Liver (tissue), 9 donors: Measurements from ENCODE around the gene CHN2. TPM values are rescaled to one million over a fixed set of nuclear protein-coding genes. Genes with fewer than 3 reads are reported as not detected.

Source experiments
- DNase-seq: peaks from one replicate; pipeline ENCODE4 v3.0.0-alpha.2; 2017; ENCODE audit warnings: low spot score
- H3K27ac ChIP-seq, 2 donors: one replicate each; pipeline ENCODE4 v1.7.0; 2013; ENCODE audit warnings: inconsistent platforms in 2 of 2, low read length in 2 of 2, control low read depth in 1 of 2, low read depth in 1 of 2, mild to moderate bottlenecking in 1 of 2
- H3K27me3 ChIP-seq, 4 donors: one replicate each; pipeline versions ENCODE4 v1.6.1 to v1.7.0; 2013; ENCODE audit warnings: low read length in 3 of 4, inconsistent platforms in 1 of 4, mild to moderate bottlenecking in 1 of 4, moderate library complexity in 1 of 4; ENCODE audit not compliant: control insufficient read depth in 4 of 4, insufficient read depth in 4 of 4
- H3K36me3 ChIP-seq, 4 donors: one replicate each; pipeline versions ENCODE4 v1.6.1 to v1.7.0; 2013; ENCODE audit warnings: low read length in 3 of 4, mild to moderate bottlenecking in 3 of 4, low read depth in 1 of 4, moderate library complexity in 1 of 4; ENCODE audit not compliant: control insufficient read depth in 4 of 4, insufficient read depth in 3 of 4
- H3K4me1 ChIP-seq, 4 donors: one replicate each; pipeline versions ENCODE4 v1.6.1 to v1.7.0; 2013; ENCODE audit warnings: low read length in 3 of 4, mild to moderate bottlenecking in 3 of 4, moderate library complexity in 1 of 4; ENCODE audit not compliant: control insufficient read depth in 4 of 4, insufficient read depth in 4 of 4
- H3K4me3 ChIP-seq, 3 donors: one replicate each; pipeline versions ENCODE4 v1.6.1 to v1.7.0; 2013; ENCODE audit warnings: low read length in 3 of 3, control low read depth in 1 of 3, low read depth in 1 of 3, mild to moderate bottlenecking in 1 of 3
- H3K9ac ChIP-seq, 2 donors: one replicate each; pipeline ENCODE4 v1.7.0; 2013; ENCODE audit warnings: low read length in 2 of 2, mild to moderate bottlenecking in 2 of 2, moderate library complexity in 2 of 2, control low read depth in 1 of 2, low read depth in 1 of 2
- H3K9me3 ChIP-seq, 4 donors: one replicate each; pipeline versions ENCODE4 v1.6.1 to v1.7.0; 2013; ENCODE audit warnings: low read length in 3 of 4; ENCODE audit not compliant: control insufficient read depth in 4 of 4
- EGR1 ChIP-seq, 2 donors: IDR thresholded peaks; 2 replicates each; pipeline ENCODE4 v1.6.1; 2016 to 2018; ENCODE audit warnings: antibody characterized with exemption in 2 of 2, low read depth in 2 of 2
- FOXA2 ChIP-seq: IDR thresholded peaks from 2 replicates; pipeline ENCODE4 v1.6.1; 2016; ENCODE audit warnings: antibody characterized with exemption
- GABPA ChIP-seq, 2 donors: IDR thresholded peaks in 1 of 2; conservative IDR thresholded peaks in 1 of 2; 2 replicates each; pipeline ENCODE4 v1.6.1; 2016; ENCODE audit warnings: antibody characterized with exemption in 2 of 2, mild to moderate bottlenecking in 1 of 2, moderate library complexity in 1 of 2
- HNF4A ChIP-seq, 2 donors: conservative IDR thresholded peaks; 2 replicates each; pipeline ENCODE4 v1.6.1; 2016; ENCODE audit warnings: antibody characterized with exemption in 2 of 2, mild to moderate bottlenecking in 2 of 2
- HNF4G ChIP-seq: IDR thresholded peaks from 2 replicates; pipeline ENCODE4 v1.6.1; 2016; ENCODE audit warnings: antibody characterized with exemption
- JUND ChIP-seq, 2 donors: IDR thresholded peaks; 2 replicates each; pipeline ENCODE4 v1.6.1; 2016; ENCODE audit warnings: antibody characterized with exemption in 2 of 2
- MAX ChIP-seq: IDR thresholded peaks from 2 replicates; pipeline ENCODE4 v1.6.1; 2016; ENCODE audit warnings: antibody characterized with exemption
- NR2F2 ChIP-seq: IDR thresholded peaks from 2 replicates; pipeline ENCODE4 v1.6.1; 2016; ENCODE audit warnings: antibody characterized with exemption
- RAD21 ChIP-seq, 2 donors: IDR thresholded peaks; 2 replicates each; pipeline ENCODE4 v1.6.1; 2016; ENCODE audit warnings: antibody characterized with exemption in 2 of 2, mild to moderate bottlenecking in 2 of 2
- REST ChIP-seq: IDR thresholded peaks from 2 replicates; pipeline ENCODE4 v1.6.1; 2016; ENCODE audit warnings: antibody characterized with exemption, mild to moderate bottlenecking
- RXRA ChIP-seq, 2 donors: IDR thresholded peaks; 2 replicates each; pipeline ENCODE4 v1.6.1; 2017 to 2018; ENCODE audit warnings: antibody characterized with exemption in 2 of 2, mild to moderate bottlenecking in 1 of 2
- SP1 ChIP-seq: IDR thresholded peaks from 2 replicates; pipeline ENCODE4 v1.6.1; 2018; ENCODE audit warnings: antibody characterized with exemption, mild to moderate bottlenecking
- YY1 ChIP-seq: IDR thresholded peaks from 2 replicates; pipeline ENCODE4 v1.6.1; 2016; ENCODE audit warnings: antibody characterized with exemption, mild to moderate bottlenecking
- WGBS: extraction: QIAGEN DNeasy Blood & Tissue Kit; methylation state at CpG from one replicate; pipeline ENCODE4 v1.1.7; 2013; 5-methylcytosine and 5-hydroxymethylcytosine counted together
- polyA plus RNA-seq, 2 donors: library from polyadenylated mRNA; stranded (reverse) in 1 of 2; unstranded in 1 of 2; fragments of 200-250 nt in 1 of 2; fragments of >200 nt in 1 of 2; fragmentation: Nextera tagmentation in 1 of 2; extraction: Ambion mirVana in 1 of 2; gene quantifications; one replicate each; pipeline versions ENCODE4 v1.2.1 to v1.2.3, GENCODE V29; 2013 to 2015
- total RNA-seq, 2 donors: library from RNA; depleted of rRNA; stranded (reverse); fragments of >200 nt; gene quantifications; one replicate each; pipeline ENCODE4 v1.2.3, GENCODE V29; 2014
- donor health status: healthy.
- donor health status: healthy.
- donor health status: healthy.
- donor health status: healthy.
- donor health status: healthy.

CHN2 gene
- total and polyA plus RNA-seq, 4 donors: 8.3 to 25.4 (median 17.8) TPM

GRCh38 chr7:29207162-29207801, 12.7 kb downstream of the CHN2 start:
- peaks cover 0 to 2% (median 0%) of the 10 kb centered on the region in 4 donors for H3K36me3 ChIP-seq
- H3K9ac ChIP-seq: no peak overlapping the region
- H3K27me3 ChIP-seq: no peaks in the 10 kb centered on the region
- DNase-seq: no peak
- no peak overlapping the region for H3K4me3 ChIP-seq
- peak overlapping the region; percentile 19 to 45 for H3K27ac ChIP-seq
- no peaks in the 10 kb centered on the region for H3K9me3 ChIP-seq
- TF ChIP-seq GABPA (IDR thresholded peaks at IDR 0.05 in 1 of 2, conservative IDR thresholded peaks at IDR 0.05 in 1 of 2) (no peak), JUND (IDR thresholded peaks at IDR 0.05) (peak in 1 of 2 donors; percentile 66)
- H3K4me1 ChIP-seq: peaks cover 13 to 63% (median 50%) of the 10 kb centered on the region in 4 donors
- 51% methylated on average over 5 of the region's 5 CpGs for WGBS

GRCh38 chr7:29208410-29209250, 14.1 kb downstream of the CHN2 start:
- Histone ChIP-seq H3K9me3 (no peaks in the 10 kb centered on the region), H3K4me1 (peaks cover 10 to 61% (median 45%) of the 10 kb centered on the region in 4 donors), H3K4me3 (no peak overlapping the region), H3K36me3 (peaks cover 0 to 2% (median 0%) of the 10 kb centered on the region in 4 donors), H3K27me3 (no peaks in the 10 kb centered on the region), H3K9ac (no peak overlapping the region), H3K27ac (peak overlapping the region; percentile 62 to 87)
- TF ChIP-seq MAX (peak; percentile 65), HNF4A (conservative IDR thresholded peaks at IDR 0.05) (peak; percentile 92 to 93), HNF4G (peak; percentile 83), RXRA (IDR thresholded peaks at IDR 0.05) (peak; percentile 64 to 74), JUND (IDR thresholded peaks at IDR 0.05) (peak in 1 of 2 donors; percentile 32), SP1 (peak; percentile 89), REST (peak; percentile 77), NR2F2 (no peak), GABPA (IDR thresholded peaks at IDR 0.05 in 1 of 2, conservative IDR thresholded peaks at IDR 0.05 in 1 of 2) (no peak), EGR1 (IDR thresholded peaks at IDR 0.05; ENCODE audit: low read depth in 2 of 2) (no peak), RAD21 (IDR thresholded peaks at IDR 0.05) (peak; percentile 17 to 24), YY1 (peak; percentile 55)
- 52% methylated on average over 12 of the region's 12 CpGs for WGBS
- DNase-seq: no peak

GRCh38 chr7:29209745-29210144, 15.2 kb downstream of the CHN2 start:
- Histone ChIP-seq H3K9me3 (no peaks in the 10 kb centered on the region), H3K9ac (no peak overlapping the region), H3K36me3 (peaks cover 0 to 2% (median 0%) of the 10 kb centered on the region in 4 donors), H3K4me3 (no peak overlapping the region), H3K27ac (no peak overlapping the region), H3K4me1 (peaks cover 10 to 51% (median 41%) of the 10 kb centered on the region in 4 donors), H3K27me3 (no peaks in the 10 kb centered on the region)
- no peak for DNase-seq
- 95% methylated on average over 3 of the region's 3 CpGs for WGBS
- TF ChIP-seq EGR1 (IDR thresholded peaks at IDR 0.05; ENCODE audit: low read depth in 2 of 2): no peak
- no peak for TF ChIP-seq MAX
- no peak for TF ChIP-seq FOXA2
- no peak for TF ChIP-seq HNF4A (conservative IDR thresholded peaks at IDR 0.05)
